ENCODE measurements around the gene BCORL1.

GRCh38 chrX:130106071-130106470 is 123.6 kb downstream of the BCORL1 start:
- TF ChIP-seq CTCF (IDR thresholded peaks at IDR 0.05; ENCODE audit: low read length) (no peak), EZH2 (optimal IDR thresholded peaks at IDR 0.05; ENCODE audit: low read depth, low read length) (no peak)

All from MM.1S (cell line).